Fibroblast of upper back skin (primary cell): ENCODE measurements around the gene C1orf167.

Experiments used
- DNase-seq: peaks from one replicate; pipeline ENCODE4 v3.0.0-alpha.2; 2013

The C1orf167 gene

GRCh38 chr1:11761988-11762406 lies at the start of gene C1orf167:
Gene C1orf167 (plus strand): TSS chr1:11762193. CDS start chr1:11764401, 2,208 bp downstream.
- no peak for DNase-seq

GRCh38 chr1:11712285-11712684 lies 49.7 kb upstream of the C1orf167 start:
- no peak for DNase-seq

- no peak for DNase-seq
Measured at GRCh38 chr1:11713095-11713494, 48.9 kb upstream of the C1orf167 start.

- DNase-seq: no peak
Measured at GRCh38 chr1:11714831-11715575, 47.0 kb upstream of the C1orf167 start.

- peak; percentile 53 for DNase-seq
Measured at GRCh38 chr1:11719313-11720032, 42.5 kb upstream of the C1orf167 start.

- no peak for DNase-seq
Measured at GRCh38 chr1:11720033-11720376, 42.0 kb upstream of the C1orf167 start.

- DNase-seq: no peak
Measured at GRCh38 chr1:11720525-11720924, 41.5 kb upstream of the C1orf167 start.

GRCh38 chr1:11721311-11721710 lies 40.7 kb upstream of the C1orf167 start:
- no peak for DNase-seq

GRCh38 chr1:11722538-11722937 lies 39.5 kb upstream of the C1orf167 start:
- no peak for DNase-seq

- DNase-seq: no peak
Measured at GRCh38 chr1:11725616-11726015, 36.4 kb upstream of the C1orf167 start.

- DNase-seq: no peak
Measured at GRCh38 chr1:11727119-11727518, 34.9 kb upstream of the C1orf167 start.

- no peak for DNase-seq
Measured at GRCh38 chr1:11728126-11728806, 33.7 kb upstream of the C1orf167 start.

GRCh38 chr1:11729155-11729497 lies 32.9 kb upstream of the C1orf167 start:
- no peak for DNase-seq

- peak; percentile 16 for DNase-seq
Measured at GRCh38 chr1:11729498-11730428, 32.2 kb upstream of the C1orf167 start.

GRCh38 chr1:11730429-11730891 lies 31.5 kb upstream of the C1orf167 start:
- DNase-seq: peak; percentile 6

- peak; percentile 61 for DNase-seq
Measured at GRCh38 chr1:11731691-11732283, 30.2 kb upstream of the C1orf167 start.

GRCh38 chr1:11733306-11733705 lies 28.7 kb upstream of the C1orf167 start:
- DNase-seq: no peak

- DNase-seq: no peak
Measured at GRCh38 chr1:11735531-11735853, 26.5 kb upstream of the C1orf167 start.

- DNase-seq: peak; percentile 89
Measured at GRCh38 chr1:11735854-11736745, 25.9 kb upstream of the C1orf167 start, which contains the start of gene AGTRAP. Gene AGTRAP (plus strand): TSS chr1:11736136. CDS start chr1:11736209, 73 bp downstream.

GRCh38 chr1:11736746-11737639 lies 25.0 kb upstream of the C1orf167 start:
- DNase-seq: peak; percentile 67
